ENCODE data around the gene SLC38A6. TPM values are rescaled to one million over a fixed set of nuclear protein-coding genes. Genes with fewer than 3 reads are reported as not detected.

SLC38A6 gene
- total and polyA plus RNA-seq, 2 of the 13 experiments (the other 11 are each of a cell fraction or from before 2014, with no cell fraction given) = 6.9 to 22.1 TPM

GRCh38 chr14:60980811-60981632, at the start of gene SLC38A6, which contains the start of gene TRMT5 (continued):
- no peak for TF ChIP-seq ZBTB39 (CRISPR knock-in tag; IDR thresholded peaks at IDR 0.05)
- no peak for TF ChIP-seq NFKBIZ (CRISPR knock-in tag; IDR thresholded peaks at IDR 0.05)
- peak; percentile 74; the same call in 1 of the 2 replicates for TF ChIP-seq ZNF747 (CRISPR knock-in tag; IDR thresholded peaks at IDR 0.05; ENCODE audit: borderline replicate concordance)
- no peak for TF ChIP-seq NFE2L2 (IDR thresholded peaks at IDR 0.05; ENCODE audit: low read length)
- TF ChIP-seq KLF6 (CRISPR knock-in tag; IDR thresholded peaks at IDR 0.05) = no peak; the same call in 1 of the 2 replicates
- TF ChIP-seq CSRNP1 (CRISPR knock-in tag; IDR thresholded peaks at IDR 0.05) = peak; percentile 20; the same call in 1 of the 2 replicates
- no peak for TF ChIP-seq DBP (CRISPR knock-in tag; IDR thresholded peaks at IDR 0.05; ENCODE audit: not compliant biosample characterization)
- TF ChIP-seq NR1H2 (CRISPR knock-in tag; IDR thresholded peaks at IDR 0.05; ENCODE audit: borderline replicate concordance, low read depth) = no peak
- 0 out of 4 replicates have a peak, but pooled peaks of 1 of the 2 experiments have one; percentile 13 for TF ChIP-seq ATF4 (CRISPR knock-in tag; IDR thresholded peaks at IDR 0.05)
- TF ChIP-seq CEBPB (IDR thresholded peaks at IDR 0.05; ENCODE audit: borderline replicate concordance, low read depth, low read length) = no peak
- TF ChIP-seq TRAFD1 (CRISPR knock-in tag; IDR thresholded peaks at IDR 0.05; ENCODE audit: borderline replicate concordance) = 0 out of 2 replicates have a peak, but pooled peaks have one; percentile 64
- TF ChIP-seq ZNF570 (CRISPR knock-in tag; IDR thresholded peaks at IDR 0.05; ENCODE audit: borderline replicate concordance) = no peak
- TF ChIP-seq ISL2 (CRISPR knock-in tag; IDR thresholded peaks at IDR 0.05) = no peak
- TF ChIP-seq TFDP2 (CRISPR knock-in tag; IDR thresholded peaks at IDR 0.05) = peak; percentile 30; the same call in 1 of the 2 replicates
- no peak for TF ChIP-seq JARID2 (CRISPR knock-in tag; IDR thresholded peaks at IDR 0.05; ENCODE audit: insufficient replicate concordance)
- no peak for TF ChIP-seq ZSCAN5A (CRISPR knock-in tag; IDR thresholded peaks at IDR 0.05; ENCODE audit: borderline replicate concordance)
- peak; percentile 81 for TF ChIP-seq ZNF451 (CRISPR knock-in tag; IDR thresholded peaks at IDR 0.05)

All from HepG2 (cell line).